ENCODE data around the gene GBP7.
"Not testable (repeated sequence)": the region's sequence is repeated elsewhere in the genome, so short reads cannot be mapped to it uniquely, and the experiment has no call there.

GBP7 gene

GRCh38 chr1:89175601-89176256 lies at the start of gene GBP7:
GBP7 (minus strand) TSS chr1:89176003; CDS start chr1:89171935, 4,068 bp downstream.
- DNase-seq: no peak

DNA sequence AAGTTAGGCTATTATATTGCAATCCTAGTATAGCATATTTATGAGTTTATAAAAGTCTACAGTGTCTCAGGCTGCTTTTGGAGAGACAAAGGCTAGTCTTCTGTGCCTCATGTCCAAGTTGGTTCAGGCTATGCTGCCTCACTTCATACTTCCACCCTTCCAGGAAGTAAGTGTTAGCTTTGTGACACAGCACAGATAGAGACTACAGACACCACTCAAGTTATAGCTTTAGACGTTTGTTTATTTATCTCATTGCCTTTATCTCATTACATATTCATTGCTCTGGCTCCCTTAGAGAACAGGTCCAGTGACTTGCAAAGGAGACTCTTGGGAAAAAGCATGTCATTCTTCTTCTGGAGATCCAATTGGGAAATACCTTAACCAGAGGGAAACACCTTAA lies 45.5 kb upstream of the GBP7 start:
- no peak for DNase-seq

DNA sequence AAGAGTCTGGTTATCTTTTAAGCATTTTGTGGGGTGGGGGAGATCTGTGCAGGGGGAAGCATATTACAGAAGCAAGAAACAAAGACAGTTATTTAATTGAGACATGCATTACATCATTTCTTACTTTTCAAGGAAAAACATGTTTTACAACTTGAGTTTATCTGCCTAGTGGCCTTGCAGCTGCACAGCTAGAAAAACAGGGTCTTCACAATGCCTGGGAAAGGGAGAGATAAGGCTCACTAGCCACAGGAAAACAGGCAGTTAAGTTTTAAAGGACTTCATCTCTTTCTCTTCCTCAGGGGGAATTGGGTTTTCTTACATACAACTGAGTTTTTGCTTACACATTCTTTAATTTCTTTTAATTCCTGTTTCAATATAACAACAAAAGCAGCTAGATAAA lies 44.0 kb upstream of the GBP7 start:
- not testable (repeated sequence) for DNase-seq

DNA sequence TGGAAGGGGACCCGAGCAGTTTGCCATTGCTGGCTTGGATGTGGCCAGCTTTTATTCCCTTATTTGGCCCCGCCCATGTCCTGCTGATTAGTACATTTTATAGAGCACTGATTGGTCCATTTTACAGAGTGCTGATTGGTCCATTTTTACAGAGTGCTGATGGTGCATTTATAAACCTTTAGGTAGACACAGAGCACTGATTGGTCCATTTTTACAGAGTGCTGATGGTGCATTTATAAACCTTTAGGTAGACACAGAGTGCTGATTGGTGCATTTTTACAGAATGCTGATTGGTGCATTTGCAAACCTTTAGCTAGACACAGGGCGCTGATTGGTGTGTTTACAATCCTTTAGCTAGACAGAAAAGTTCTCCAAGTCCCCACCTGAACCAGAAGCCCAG lies 43.1 kb upstream of the GBP7 start:
- not testable (repeated sequence) for DNase-seq

DNA sequence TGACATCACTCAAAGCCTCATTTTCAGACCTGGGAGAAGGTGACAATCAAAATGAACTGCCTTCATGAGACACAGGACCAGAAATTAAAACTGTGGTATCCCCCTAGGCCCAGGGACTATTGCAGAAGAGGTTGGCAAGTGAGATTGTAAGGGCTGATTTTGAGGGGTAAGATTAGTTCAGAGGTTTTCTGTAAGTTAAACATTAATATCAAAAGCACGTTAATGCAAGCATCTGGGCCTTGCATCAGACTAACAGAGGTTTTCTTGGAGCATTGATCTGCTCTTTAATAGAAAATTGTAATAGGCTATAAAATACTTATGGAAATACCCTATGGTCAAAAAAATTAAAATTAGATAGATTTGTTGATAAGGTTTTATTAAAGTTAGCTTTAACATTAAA lies 37.5 kb upstream of the GBP7 start:
- DNase-seq: no peak

GRCh38 chr1:89211035-89211634 lies 35.3 kb upstream of the GBP7 start:
- no peak for DNase-seq

DNA sequence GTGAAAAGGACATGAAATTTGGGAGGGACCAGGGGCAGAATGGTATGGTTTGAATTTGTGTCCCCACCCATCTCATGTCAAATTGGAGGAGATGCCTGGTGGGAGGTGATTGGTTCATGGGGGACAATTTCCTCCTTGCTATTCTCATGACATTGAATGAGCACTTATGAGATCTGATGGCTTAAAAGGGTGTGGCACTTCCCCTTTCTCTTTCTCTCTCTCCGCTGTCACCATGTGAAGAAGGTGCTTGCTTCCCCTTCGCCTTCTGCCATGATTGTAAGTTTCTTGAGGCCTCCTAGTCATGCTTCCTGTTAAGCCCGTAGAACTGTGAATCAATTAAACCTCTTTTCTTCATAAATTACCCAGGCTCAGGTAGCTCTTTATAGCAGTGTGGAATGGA lies 30.6 kb upstream of the GBP7 start:
- no peak for DNase-seq

DNA sequence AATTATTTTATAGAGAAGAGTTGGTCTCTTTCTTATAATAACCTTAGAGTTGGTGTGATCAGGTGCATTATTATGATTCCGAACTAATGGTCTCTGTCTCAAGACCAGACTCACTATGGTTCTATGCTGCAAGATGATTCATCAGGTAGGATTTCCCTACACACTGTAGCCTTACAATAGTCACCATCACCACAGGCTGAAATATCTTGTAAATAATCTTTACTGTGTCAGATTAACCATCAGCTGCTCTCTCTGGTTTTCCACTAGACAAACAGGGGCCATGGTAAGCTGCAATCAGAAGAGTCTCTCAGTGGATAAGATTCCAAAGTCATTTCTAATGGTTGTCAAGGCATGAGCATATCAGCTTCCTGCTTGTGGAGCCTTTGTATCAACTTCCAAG lies 27.4 kb upstream of the GBP7 start:
- no peak for DNase-seq

DNA sequence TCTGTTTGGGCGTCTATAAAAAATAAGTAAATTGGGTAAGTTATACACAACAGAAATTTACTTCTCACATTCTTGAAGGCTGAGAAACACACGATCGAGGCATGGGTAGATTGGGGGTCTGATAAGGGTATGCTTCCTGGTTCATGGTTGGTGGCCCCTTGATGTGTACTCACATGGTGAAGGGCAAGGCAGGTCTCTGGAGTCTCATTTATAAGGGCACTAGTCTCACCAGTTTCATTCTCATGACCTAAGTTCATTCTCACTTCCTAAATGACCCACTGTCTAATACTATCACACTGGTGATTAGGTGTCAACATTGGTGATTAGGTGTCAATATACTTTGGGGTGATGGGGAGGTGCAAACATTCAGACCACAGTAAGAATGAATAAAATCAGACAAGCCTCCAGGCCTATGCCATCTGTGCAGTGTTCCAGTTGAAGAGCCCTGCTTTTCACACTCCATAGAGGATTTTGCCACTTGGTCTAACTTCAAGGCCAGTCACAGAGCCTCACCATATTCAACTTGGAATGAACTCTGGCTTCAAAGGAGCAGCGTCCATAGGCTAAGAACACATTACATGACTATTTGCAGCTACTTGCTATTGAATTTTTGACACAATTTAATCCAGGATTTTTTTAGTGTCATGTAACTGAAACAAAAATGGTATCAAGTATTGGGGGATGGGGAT lies 25.4 kb upstream of the GBP7 start:
- no peak for DNase-seq

GRCh38 chr1:89200663-89201062 lies 24.9 kb upstream of the GBP7 start:
- DNase-seq: no peak

DNA sequence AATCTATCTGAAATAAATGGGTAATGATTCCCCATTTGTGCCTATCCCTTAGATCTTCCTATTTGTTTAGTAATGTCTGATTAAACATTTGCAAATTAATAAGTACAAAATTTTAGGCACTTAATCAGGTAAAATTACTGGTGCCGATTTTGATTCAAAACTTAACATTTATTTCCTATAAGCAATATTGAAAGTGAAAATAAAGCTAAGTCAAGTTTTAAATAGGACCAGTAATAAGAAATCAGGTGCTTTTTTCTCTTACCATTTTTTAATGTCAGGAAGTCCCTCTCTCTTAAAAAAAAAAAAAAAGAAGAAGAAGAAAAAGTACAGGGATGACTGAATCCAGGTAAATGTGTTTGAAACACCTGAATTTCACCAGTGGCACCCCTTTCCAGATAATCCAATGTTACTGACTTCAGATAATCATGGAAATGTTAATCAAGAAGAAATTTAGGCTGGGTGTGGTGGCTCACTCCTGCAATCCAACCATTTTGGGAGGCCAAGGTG lies 23.8 kb upstream of the GBP7 start:
- DNase-seq: no peak

- DNase-seq: peak in 4 of 58 donors; percentile 1 to 5 (median 2)
Observed at GRCh38 chr1:89198491-89199072, 22.8 kb upstream of the GBP7 start, which contains the start of gene GBP4. GBP4 (minus strand) TSS chr1:89198942; CDS start chr1:89198834, 108 bp downstream.

DNA sequence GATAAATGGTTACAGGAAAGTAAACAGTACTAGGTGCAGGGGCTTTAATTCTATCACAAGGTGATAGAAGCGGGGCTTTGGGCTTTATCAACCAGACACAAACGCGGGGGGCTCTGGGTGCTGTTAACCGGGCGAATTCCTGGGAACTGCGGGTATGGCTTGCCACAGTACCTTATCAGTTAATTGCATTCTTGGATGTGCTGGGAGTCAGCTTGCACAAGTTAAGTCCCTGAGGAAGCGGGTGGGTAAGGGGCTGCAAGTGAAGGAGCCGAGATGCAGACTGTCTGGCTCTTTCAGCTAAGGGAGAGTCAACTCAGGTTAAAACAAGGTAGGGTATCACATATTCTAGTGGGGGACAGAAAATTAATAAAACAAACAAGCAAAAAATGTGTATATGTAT lies 22.3 kb upstream of the GBP7 start:
- no peak for DNase-seq

DNA sequence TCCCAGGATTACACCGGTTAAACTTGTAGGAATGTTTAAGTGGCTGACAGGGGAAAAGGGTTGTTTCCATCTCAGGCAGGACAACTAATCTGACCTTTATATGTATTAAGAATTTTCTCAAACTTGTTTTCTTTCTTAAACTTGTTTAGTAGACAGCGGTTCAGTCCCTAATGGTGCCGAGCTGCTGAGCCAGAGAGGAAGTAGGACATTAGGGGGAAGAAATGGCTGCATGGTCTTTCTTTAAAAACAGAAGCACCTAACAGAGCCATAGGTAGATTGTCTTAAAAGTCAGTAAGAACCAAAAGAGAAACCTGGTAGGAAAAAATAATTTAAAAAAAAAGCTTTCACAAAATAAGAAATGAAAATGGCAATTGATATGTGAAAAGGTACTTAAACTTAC lies 19.7 kb upstream of the GBP7 start:
- no peak for DNase-seq

GRCh38 chr1:89191314-89191713 lies 15.5 kb upstream of the GBP7 start:
- DNase-seq: no peak

- no peak for DNase-seq
Observed at GRCh38 chr1:89190017-89190416, 14.2 kb upstream of the GBP7 start.

GRCh38 chr1:89179343-89179742 lies 3.5 kb upstream of the GBP7 start:
- no peak for DNase-seq

GRCh38 chr1:89176971-89177370 lies 1.2 kb upstream of the GBP7 start:
- no peak for DNase-seq

GRCh38 chr1:89174491-89174890 lies 1.3 kb downstream of the GBP7 start:
- no peak for DNase-seq

- DNase-seq: no peak
Observed at GRCh38 chr1:89172468-89173143, 3.2 kb downstream of the GBP7 start.

GRCh38 chr1:89171067-89171438 lies 4.8 kb downstream of the GBP7 start:
- DNase-seq: no peak
